NCI-H2196 treated with DMSO at 0.1 percent for 48 hours (cell line): ENCODE results near the gene RETN.

Source experiments
- DNase-seq: peaks from one replicate; lab custom pipeline; 2025; ENCODE audit not compliant: unreplicated experiment; lab: John Stamatoyannopoulos, UW

The RETN gene

DNA sequence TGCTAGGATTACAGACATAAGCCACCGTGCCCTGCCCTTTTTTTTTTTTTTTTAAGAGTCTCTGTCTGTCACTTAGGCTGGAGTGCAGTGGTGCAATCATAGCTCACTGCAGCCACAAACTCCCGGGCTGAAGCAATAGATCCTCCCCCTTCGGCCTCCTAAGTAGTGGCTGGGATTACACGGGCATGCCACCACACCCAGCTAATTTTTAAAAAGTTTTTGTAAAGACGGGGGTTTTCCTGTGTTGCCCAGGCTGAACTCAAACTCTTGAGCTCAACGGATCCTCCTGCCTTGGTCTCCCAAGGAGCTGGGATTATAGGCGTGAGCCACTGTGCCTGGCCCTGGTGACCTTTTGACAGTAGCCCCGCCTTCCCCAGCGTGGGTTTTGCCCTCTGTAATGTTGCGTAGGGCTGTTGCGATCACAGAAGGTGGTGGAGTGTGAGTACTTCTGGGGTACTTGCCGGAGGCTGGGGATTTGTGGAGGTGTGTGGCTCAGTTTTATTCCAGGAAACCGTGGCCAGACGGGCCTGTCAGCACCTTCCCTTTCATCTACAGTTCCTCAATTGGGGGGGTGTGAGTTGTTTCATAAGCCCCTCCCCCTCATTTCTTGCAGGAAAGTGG is 11.6 kb upstream of the RETN start:
- DNase-seq = no peak

DNA sequence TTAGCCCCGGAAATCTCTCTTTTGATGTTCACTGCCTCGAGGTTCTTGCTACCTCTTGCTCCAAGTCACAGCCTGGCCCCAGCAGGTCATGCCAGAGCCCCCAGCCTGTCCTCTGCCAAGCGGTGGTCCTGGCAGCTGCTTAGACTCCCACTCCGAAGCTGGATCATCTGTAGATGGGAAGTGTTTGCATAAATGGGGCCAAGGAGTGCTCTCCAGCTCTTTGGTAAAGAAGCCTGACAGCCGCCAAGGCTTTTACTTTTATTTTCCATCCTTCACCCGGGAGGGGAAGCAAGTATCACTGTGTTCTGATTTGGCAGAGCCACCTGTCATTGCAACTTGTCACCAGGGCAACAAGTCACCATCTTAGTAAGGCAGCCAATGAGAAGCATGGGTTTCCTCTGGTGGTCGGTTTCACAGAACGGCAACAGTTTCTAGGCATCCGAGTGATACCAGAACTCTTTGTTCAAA is 10.6 kb upstream of the RETN start:
- peak; percentile 9 for DNase-seq

DNA sequence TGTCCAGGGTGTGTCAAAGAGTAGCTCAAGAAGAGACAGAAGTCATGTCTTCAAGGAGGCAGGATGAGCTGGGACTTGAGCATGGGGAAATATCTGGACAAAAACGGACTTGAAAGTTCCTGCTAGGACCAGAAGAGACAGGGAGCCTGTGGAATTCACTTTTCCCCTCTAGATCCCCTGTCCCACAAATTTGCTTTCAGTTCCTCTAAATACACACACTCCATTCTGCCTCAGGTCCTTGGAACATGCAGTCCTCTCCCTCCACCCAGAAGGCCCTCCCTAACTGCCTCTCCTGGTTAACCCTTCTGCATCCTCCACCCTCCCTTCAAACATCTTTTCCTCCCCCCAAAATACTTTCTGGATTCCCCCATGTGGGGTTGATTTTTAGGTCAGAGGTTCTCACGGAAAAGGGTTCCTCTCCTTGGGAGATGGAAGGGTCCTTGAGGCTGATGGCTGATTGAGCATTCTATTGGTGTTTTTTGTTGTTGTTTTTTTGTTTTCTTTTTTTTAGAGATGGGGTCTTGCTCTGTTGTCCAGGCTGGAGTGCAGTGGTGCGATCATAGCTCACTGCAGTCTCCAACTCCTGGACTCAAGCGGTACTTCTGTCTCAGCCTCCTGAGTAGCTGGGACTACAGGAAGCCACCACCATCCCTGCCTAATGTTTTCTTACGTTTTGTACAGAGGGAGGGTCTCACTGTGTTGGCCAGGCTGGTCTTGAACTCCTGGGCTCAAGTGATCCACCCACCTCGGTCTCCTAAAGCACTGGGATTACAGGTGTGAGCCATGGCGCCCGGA is 6.9 kb upstream of the RETN start:
- DNase-seq = no peak

DNA sequence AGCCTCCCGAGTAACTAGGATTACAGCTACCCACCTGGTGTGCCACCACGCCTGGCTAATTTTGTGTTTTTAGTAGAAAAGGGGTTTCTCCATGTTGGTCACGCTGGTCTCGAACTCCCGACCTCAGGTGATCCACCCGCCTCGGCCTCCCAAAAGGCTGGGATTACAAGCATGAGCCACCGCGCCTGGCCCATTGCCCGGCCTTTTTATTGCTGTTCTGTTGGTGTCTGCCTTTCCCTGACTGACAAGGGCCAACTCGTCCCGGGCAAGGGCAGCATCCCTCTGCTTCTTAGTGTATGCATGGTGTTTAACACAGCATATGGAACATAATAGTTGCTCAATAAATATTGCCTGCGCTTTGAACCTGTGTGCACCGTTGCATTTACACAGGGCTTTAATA is 6.2 kb upstream of the RETN start:
- DNase-seq = no peak

DNA sequence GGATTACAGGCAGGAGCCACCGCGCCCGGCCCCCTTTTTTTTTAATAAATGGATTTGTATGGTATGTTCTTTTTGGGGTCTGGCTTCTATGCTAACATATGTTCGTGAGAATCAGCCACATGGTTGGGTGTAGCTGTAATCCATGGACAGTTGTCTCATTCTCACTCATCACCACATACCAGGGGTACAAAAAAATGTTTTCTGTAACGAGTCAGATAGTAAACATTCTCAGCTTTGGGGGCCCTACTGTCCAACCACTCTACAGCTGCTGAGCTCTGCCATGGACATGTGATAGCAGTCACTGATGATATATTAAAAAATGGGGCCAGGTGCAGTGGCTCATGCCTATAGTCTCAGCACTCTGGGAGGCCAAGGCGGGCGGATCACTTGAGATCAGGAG is 5.1 kb upstream of the RETN start:
- DNase-seq = no peak

DNA sequence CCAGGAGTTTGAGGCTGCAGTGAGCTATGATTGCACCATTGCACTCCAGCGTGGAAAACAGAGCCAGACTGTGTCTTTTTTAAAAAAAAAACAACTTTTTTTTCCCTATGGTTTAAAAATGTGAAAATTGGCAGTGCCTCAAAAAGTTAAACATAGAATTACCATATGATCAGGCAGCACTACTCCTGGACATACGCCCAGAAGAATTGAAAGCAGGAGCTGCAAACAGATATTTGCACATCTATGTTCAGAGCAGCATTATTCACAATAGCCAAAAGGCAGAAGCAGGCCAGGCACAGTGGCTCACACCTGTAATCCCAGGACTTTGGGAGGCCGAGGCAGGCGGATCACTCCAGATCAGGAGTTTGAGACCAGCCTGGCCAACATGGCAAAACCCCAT is 3.8 kb upstream of the RETN start:
- no peak for DNase-seq

DNA sequence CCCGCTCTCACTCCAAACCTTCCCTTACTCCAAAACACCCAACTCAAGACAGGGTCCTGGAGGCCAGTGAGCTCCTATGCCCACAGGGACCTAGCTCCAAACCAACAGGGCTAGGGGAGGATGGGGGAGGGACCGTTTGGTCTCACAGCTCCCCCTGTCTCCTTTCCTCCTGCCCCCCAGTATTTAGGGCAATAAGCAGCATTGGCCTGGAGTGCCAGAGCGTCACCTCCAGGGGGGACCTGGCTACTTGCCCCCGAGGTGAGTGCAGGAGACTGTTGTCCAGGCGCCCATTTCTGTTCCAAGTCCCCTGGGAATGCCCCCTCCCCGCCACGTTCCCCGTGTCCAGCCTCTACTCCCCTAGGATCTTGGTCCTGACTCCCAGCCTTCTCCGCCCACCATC is 792 bp downstream of the RETN start:
- no peak for DNase-seq

DNA sequence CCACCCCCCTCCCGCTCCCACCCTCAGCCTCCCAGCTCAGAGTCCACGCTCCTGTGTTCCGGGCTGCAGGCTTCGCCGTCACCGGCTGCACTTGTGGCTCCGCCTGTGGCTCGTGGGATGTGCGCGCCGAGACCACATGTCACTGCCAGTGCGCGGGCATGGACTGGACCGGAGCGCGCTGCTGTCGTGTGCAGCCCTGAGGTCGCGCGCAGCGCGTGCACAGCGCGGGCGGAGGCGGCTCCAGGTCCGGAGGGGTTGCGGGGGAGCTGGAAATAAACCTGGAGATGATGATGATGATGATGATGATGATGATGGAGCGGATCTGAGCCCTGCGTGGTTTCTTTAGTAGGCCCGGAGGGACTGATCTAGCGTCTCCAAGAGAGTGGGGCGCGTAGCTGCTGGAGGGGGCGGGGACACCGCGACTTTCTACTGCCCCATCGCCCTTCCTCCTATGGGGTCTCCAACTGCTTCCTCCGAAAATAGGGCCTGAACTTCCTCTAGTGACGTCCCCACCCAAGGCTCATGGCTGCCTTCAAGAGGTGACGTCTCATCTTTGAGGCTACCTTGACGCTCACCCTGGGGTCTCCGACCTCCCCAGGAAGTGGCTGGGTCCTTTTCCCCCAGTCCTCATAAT is 1.4 kb downstream of the RETN start:
- no peak for DNase-seq

DNA sequence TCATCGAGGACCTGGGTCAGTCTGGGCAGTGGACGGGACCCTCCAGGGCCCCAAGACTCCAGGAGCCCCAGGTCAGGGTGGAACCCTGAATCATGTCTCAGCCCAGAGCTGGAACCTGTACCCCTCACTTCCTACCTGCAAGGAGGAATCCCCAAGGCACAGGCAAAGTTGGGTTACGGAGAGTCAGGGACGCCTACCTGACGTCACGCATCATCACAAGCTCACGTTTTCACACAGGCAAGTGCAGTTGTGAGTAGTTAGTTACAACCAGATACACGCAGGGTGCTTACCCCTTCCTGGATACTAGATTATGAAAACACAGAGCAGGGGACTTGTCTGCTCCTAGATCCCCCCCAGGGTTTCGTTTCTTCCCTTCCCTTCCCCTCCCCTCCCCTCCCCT is 1.9 kb downstream of the RETN start:
- DNase-seq = no peak

DNA sequence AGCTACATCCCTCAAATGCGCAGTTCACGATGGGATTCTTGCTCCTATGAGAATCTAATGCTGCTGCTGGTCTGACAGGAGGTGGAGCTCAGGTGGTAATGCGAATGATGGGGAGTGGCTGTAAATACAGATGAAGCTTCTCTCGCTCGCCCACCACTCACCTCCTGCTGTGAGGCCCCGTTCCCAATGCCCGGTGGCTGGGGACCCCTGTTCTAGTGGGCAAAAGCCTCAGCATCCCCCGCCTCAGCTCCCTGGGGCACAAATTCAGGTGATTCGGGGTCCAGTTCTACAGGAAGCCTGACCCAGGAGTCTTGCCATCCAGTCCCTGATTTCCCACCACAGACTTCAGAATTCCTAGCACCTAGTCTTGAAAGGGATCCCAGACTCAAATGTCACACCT is 3.7 kb downstream of the RETN start:
- no peak for DNase-seq

DNA sequence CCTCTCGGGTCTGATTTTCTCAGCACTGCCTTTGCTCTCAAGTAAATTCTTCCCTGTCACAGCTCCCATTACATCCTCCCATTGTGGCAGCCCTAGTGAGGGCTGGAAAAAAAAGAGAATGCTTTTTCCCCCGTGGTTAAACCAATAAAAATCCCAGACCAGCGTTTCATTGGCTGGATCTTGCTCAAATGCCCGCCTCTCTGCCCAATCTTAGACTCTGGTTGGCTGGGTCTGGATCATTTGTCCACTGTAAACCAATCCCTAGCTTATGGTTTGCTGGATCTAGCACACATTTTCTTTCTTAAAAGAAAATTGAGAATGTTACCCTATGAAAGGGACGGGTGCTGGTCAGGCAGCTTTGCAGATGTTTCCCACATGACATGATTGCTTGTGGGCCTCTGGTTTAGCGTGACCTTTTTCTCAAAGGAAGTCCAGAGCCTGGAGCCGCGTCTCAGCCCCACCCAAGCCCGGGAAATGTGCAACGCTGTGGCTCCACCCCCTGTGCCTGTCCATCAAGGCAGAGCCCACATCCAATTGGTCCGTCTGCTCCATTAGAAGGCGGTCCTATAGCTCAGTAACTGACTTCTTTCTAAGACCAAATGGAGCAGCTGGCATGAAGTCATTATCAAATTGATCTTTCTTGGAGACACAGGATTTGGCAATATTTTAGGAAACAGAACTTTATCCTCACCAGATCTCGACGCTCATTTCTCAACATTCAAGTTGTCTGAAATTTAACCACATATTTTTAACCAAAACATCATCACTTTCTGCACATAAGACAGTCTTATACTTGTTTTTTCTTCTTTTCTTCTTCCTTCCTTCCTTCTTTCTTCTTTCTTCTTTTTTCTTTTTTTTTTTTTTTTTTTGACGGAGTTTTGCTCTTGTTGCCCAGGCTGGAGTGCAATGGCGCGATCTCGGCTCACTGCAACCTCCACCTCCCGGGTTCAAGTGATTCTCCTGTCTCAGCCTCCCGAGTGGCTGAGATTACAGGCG is 5.5 kb downstream of the RETN start:
- DNase-seq = peak; percentile 14

DNA sequence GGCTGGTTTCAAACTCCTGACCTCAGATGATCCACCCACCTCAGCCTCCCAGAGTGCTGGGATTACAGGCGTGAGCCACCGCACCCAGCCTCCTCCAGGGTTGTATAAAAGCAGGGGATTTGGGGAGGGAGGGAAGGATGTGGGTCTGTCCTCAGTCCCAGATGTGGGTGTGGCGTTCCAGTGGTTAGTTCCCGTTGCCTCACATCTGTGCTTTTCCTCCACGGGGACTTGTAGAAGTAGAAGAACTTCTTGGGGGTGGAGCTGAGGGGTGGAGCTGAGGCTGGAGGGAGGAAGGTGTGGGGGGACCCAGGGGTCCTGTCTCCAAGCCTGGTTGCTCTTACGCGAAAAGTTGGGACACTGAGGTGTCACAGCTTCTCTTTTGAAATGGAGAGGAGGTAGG is 7.5 kb downstream of the RETN start:
- DNase-seq = no peak

DNA sequence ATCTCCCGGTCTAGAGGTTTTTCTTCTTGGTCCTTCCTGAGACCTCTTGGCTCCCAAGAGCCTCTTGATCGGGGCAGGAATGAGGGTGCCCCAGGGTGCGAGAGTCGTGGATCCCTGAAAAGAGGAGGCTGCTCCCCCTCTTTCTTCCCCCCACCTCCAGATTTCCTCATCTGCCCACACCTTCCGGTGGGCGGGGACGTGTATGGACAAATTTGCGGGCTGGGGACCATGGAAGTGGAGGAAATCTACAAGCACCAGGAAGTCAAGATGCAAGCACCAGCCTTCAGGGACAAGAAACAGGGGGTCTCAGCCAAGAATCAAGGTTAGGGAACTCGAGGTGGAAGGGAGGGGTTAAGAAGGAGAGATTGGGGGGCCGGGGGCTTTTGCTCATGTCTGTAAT is 8.0 kb downstream of the RETN start, which contains the start of gene MCEMP1:
Gene MCEMP1, plus strand, starts transcription at position 237 of the 400 bp plus-strand sequence. Its CDS starts 31 bp downstream, at position 268.
- no peak for DNase-seq

DNA sequence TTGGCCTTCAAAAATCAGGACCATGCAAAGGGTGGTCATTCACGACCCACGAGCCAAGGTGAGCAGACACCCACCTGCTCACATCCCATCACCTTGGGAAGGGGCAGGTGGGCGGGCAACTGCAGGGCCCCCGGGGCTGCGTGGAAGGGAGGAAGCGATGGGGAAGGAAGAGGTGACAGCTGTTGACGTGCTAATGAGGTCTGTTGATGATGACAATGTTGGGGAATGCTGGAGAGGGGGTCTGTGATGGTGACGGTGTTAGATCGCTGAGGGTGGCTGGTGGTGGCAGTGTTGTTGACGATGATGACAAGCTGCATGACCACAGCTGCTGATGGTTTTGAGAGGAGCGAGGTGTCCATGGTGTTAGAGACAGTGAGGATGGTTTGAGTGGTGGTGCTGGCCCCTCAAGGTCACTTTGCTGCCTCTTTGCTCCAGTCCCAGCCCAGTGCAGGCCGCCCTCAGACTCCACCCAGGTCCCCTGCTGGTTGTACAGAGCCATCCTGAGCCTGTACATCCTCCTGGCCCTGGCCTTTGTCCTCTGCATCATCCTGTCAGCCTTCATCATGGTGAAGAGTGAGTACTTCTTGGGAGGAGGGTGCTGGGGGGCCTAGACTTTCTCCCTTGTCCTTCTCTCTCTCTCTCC is 8.9 kb downstream of the RETN start:
- DNase-seq = no peak

DNA sequence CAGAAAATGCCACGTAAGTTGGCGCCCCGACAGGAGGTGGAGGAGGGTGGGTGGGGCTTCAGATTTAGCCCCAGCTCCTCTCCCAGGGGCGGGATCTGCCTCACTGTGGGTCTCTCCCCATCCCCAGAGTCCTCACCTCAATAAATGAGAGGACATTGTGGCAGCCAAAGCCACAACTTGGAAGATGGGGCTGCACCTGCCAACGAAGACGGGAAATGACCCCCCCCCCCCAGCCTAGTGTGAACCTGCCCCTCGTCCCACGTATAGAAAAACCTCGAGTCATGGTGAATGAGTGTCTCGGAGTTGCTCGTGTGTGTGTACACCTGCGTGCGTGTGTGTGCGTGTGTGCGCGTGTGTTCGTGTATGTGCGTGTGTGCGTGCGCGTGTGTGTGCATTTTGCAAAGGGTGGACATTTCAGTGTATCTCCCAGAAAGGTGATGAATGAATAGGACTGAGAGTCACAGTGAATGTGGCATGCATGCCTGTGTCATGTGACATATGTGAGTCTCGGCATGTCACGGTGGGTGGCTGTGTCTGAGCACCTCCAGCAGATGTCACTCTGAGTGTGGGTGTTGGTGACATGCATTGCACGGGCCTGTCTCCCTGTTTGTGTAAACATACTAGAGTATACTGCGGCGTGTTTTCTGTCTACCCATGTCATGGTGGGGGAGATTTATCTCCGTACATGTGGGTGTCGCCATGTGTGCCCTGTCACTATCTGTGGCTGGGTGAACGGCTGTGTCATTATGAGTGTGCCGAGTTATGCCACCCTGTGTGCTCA is 10.3 kb downstream of the RETN start:
- no peak for DNase-seq

DNA sequence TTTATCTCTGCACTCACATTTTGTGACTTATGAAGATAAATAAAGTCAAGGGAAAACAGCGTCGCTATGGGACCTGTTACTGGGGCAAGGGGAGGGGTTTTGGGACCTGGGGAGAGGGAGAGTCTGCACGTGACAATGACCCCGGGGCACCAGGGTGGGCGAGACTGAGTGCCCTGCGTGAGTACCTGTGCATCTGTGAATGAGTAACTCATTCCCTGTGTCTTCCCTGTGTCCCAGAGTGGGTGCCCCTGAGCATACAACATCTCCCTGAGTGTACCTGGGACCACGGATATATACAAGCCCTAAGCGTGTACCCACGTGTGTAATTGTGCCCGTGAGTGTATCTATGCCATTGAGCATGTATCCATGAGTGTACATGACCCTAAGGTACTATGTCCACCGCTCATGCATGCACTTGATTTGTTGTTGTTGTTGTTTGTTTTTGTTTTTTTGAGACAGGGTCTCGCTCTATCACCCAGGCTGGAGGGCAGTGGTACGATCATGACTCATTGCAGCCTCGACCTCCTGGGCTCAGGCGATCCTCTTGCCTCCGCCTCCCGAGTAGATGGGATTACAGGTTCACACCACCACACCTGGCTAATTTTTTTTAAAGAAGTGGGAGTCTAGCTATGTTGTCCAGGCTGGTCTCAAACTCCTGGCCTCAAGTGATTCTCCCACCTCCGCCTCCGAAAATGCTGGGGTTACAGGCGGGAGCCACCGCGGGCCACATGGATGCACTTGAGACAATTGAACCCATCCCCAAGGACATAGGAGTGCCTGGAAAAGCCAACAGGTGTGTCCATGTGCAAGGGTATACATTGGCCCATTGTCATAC is 11.1 kb downstream of the RETN start:
- no peak for DNase-seq

DNA sequence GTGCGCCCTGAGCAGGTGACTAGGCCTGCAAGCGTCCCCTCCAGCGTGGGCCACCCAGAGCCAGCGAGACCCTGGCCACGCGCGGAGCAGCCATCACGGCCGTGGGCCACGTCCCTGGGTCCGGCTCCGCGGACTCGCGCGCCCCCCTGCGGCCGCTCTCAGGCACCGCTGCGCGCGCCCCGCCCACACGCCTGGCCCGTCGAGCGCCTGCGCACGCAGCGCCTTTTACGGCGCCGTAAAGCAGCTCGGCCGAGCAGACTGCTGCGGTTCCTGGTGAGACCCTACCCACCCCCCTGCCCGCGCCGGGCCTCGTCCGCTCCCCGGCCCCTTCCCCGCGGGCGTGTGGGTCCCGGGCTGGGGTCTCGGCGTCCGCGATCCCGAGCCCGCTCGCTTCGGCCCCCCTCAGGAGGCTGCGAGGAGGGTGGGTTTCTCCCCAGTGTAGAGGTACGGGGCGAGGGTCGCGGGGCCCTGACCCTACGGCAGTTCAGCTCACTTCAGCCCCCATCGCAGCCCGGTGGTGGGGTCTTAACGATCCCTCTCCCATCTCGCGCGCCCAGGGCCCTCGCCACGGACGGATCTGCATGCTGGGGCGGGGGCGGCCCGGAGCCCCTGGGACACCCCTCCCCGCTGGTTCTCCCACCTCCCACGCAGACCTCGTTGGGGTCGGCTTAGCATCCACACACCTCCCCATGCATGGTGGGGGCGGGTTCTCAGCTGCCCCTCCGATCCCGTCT is 11.9 kb downstream of the RETN start, which contains the start of gene TRAPPC5:
Gene TRAPPC5, plus strand, starts transcription at position 228 of the 734 bp plus-strand sequence. CDS start 1,421 bp downstream, outside the sequence.
- peak; percentile 44 for DNase-seq
